Measurements from ENCODE around the gene BTRC.
"Not testable (repeated sequence)": the region's sequence is repeated elsewhere in the genome, so short reads cannot be mapped to it uniquely, and the experiment has no call there.

BTRC gene

DNA sequence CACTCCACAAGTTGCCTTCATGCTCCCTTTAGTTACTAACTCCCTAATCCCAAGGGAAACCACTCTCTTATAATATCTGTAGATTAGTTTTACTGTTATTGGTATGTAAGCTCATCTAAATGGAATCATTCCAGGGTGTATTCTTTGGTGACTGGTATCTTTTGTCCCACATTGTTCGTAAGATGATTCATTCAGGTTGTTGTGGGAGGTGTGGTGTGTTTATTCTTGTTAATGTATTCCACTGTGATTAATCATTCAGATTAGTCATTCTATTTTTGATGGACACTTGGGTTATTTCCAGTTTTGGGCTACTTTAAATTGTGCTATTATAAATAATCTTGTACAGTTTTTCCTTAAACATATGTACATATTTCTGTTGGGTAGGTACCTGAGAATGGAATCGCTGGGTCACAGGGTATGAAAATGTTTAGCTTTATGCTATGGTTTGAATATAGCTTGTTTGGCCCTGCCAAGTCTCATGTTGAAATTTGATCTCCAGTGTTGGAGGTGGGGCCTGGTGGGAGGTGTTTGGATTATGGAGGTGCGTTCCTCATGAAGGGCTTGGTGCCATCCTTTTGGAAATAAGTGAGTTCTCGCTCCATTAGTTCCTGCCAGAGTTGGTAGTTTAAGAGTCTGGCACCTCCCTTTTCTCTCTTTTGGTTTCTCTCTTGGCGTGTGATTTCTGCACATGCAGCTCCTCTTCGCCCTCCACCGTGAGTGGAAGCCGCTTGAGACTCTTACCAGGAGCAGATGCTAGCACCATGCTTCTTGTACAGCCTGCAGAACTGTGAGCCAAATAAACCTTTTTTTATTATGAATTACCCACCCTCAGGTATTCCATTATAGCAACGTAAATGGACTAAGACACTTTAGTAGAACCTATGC, 13.8 kb downstream of the BTRC start:
- H3K27me3 ChIP-seq (ENCODE audit: insufficient read depth, poor library complexity, severe bottlenecking), result no peaks in the 10 kb centered on the region
- peak overlapping the region; percentile 77 for H3K27ac ChIP-seq (ENCODE audit: poor library complexity, severe bottlenecking)
- H3K36me3 ChIP-seq (ENCODE audit: low read depth), result peaks cover 11% of the 10 kb centered on the region
- TF ChIP-seq, protein P1, sequence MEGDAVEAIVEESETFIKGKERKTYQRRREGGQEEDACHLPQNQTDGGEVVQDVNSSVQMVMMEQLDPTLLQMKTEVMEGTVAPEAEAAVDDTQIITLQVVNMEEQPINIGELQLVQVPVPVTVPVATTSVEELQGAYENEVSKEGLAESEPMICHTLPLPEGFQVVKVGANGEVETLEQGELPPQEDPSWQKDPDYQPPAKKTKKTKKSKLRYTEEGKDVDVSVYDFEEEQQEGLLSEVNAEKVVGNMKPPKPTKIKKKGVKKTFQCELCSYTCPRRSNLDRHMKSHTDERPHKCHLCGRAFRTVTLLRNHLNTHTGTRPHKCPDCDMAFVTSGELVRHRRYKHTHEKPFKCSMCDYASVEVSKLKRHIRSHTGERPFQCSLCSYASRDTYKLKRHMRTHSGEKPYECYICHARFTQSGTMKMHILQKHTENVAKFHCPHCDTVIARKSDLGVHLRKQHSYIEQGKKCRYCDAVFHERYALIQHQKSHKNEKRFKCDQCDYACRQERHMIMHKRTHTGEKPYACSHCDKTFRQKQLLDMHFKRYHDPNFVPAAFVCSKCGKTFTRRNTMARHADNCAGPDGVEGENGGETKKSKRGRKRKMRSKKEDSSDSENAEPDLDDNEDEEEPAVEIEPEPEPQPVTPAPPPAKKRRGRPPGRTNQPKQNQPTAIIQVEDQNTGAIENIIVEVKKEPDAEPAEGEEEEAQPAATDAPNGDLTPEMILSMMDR (IDR thresholded peaks at IDR 0.05; ENCODE audit: poor library complexity, severe bottlenecking), result no peak
- peak; percentile 96 for ATAC-seq (ENCODE audit: low read depth)
- peaks cover 12% of the 10 kb centered on the region for H3K4me1 ChIP-seq (ENCODE audit: insufficient read depth, poor library complexity, severe bottlenecking)
- DNase-seq (ENCODE audit: low spot score), result no peak
- no peak overlapping the region for H3K4me3 ChIP-seq (ENCODE audit: severe bottlenecking)
- H3K9me3 ChIP-seq (ENCODE audit: severe bottlenecking), result no peaks in the 10 kb centered on the region

DNA sequence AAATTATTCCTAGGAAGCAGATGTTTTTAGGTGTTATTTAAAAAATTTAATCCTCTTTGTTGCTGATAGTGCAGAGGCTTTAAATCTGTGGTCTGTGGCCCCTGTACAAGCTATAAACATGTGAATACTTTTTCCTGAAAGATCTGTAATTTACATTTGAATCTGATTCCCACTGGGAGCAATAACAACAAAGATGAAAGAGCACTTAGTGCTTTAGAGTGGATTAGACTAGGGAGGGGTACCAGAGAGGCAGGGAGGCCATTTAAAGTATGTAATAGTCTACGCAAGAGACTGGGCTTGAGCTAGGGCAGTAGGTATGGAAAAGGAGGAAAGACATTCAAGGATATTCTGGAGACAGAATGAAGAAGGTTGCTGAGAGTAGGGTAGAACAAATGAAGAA, 19.1 kb downstream of the BTRC start:
- H3K4me3 ChIP-seq (ENCODE audit: severe bottlenecking), result no peak overlapping the region
- H3K36me3 ChIP-seq (ENCODE audit: low read depth), result peaks cover 11% of the 10 kb centered on the region; the same call in 1 of the 2 replicates
- no peak for ATAC-seq (ENCODE audit: low read depth)
- H3K9me3 ChIP-seq (ENCODE audit: severe bottlenecking), result no peaks in the 10 kb centered on the region
- no peak for DNase-seq (ENCODE audit: low spot score)
- peaks cover 2% of the 10 kb centered on the region for H3K4me1 ChIP-seq (ENCODE audit: insufficient read depth, poor library complexity, severe bottlenecking)
- H3K27me3 ChIP-seq (ENCODE audit: insufficient read depth, poor library complexity, severe bottlenecking), result no peaks in the 10 kb centered on the region
- no peak overlapping the region for H3K27ac ChIP-seq (ENCODE audit: poor library complexity, severe bottlenecking)
- TF ChIP-seq, protein P1 (IDR thresholded peaks at IDR 0.05; ENCODE audit: poor library complexity, severe bottlenecking), result no peak

DNA sequence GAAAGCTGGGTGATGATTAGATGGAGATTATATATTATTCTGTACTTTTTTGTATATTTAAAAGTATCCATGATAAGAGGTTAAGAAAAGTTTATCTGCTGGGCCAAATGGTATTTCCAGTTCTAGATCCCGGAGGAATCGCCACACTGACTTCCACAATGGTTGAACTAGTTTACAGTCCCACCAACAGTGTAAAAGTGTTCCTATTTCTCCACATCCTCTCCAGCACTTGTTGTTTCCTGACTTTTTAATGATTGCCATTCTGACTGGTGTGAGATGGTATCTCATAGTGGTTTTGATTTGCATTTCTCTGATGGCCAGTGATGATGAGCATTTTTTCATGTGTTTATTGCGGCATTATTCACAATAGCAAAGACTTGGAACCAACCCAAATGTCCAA, 20.0 kb downstream of the BTRC start:
- not testable (repeated sequence) for DNase-seq (ENCODE audit: low spot score); H3K27me3 ChIP-seq (ENCODE audit: insufficient read depth, poor library complexity, severe bottlenecking); H3K36me3 ChIP-seq (ENCODE audit: low read depth); H3K4me3 ChIP-seq (ENCODE audit: severe bottlenecking); H3K9me3 ChIP-seq (ENCODE audit: severe bottlenecking); ATAC-seq (ENCODE audit: low read depth); H3K27ac ChIP-seq (ENCODE audit: poor library complexity, severe bottlenecking); H3K4me1 ChIP-seq (ENCODE audit: insufficient read depth, poor library complexity, severe bottlenecking)

DNA sequence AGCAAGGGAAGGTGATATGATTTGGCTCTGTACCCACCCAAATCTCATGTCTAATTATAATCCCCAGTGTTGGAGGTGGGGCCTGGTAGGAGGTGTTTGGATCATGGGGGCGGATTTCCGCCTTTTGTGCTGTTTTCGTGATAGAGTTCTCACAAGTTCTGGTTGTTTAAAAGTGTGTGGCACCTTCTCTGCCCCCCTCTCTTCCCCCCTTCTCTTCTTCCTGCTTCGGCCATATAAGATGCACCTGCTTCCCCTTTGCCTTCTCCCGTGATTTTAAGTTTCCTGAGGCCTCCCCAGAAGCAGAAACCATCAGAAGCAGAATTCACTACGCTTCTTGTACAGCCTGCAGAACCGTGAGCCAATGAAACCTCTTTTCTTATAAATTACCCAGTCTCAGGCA, 21.1 kb downstream of the BTRC start:
- TF ChIP-seq, protein P1 (IDR thresholded peaks at IDR 0.05; ENCODE audit: poor library complexity, severe bottlenecking), result no peak
- Histone ChIP-seq H3K27me3 (ENCODE audit: insufficient read depth, poor library complexity, severe bottlenecking) (no peaks in the 10 kb centered on the region), H3K4me1 (ENCODE audit: insufficient read depth, poor library complexity, severe bottlenecking) (peaks cover 8% of the 10 kb centered on the region), H3K9me3 (ENCODE audit: severe bottlenecking) (no peaks in the 10 kb centered on the region), H3K36me3 (ENCODE audit: low read depth) (no peaks in the 10 kb centered on the region), H3K4me3 (ENCODE audit: severe bottlenecking) (no peak overlapping the region), H3K27ac (ENCODE audit: poor library complexity, severe bottlenecking) (no peak overlapping the region)
- DNase-seq (ENCODE audit: low spot score) (no peak), ATAC-seq (ENCODE audit: low read depth) (no peak)

DNA sequence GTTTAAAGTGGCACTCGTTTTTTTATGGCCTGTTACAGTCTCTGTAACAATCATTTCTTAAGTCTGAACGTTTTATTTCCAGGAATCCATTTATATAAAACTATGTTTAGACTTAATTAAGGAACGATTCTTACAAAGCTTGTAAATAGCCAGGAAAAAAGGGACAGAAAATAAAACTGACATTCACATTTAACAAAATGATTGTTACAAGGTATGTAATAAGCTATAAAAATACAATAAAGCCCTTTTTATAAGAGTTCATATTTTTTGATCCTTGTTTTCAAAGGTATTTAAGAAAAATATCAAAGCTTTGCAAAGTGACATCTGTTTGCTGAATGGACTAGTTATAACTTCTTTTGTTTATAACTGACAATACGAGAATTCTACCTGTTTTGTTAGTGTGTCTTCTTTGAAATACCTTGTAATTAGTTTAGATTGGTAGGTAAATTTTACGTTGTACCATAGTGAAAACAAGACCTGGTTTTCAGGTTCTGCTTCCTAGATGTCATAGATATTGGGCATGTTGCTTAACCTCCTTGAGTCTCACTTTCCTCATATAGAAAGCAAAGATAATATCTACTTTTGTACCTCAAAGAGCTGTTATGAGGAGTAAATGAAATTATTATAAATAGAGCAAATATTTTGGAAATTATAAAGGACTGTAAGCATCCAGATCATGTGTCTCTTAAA, 25.8 kb downstream of the BTRC start:
- Histone ChIP-seq H3K4me3 (ENCODE audit: severe bottlenecking) (no peak overlapping the region), H3K27ac (ENCODE audit: poor library complexity, severe bottlenecking) (peak overlapping the region; percentile 46), H3K9me3 (ENCODE audit: severe bottlenecking) (no peaks in the 10 kb centered on the region), H3K27me3 (ENCODE audit: insufficient read depth, poor library complexity, severe bottlenecking) (no peaks in the 10 kb centered on the region), H3K4me1 (ENCODE audit: insufficient read depth, poor library complexity, severe bottlenecking) (peaks cover 19% of the 10 kb centered on the region), H3K36me3 (ENCODE audit: low read depth) (no peaks in the 10 kb centered on the region)
- TF ChIP-seq, protein P1 (IDR thresholded peaks at IDR 0.05; ENCODE audit: poor library complexity, severe bottlenecking), result no peak
- no peak for DNase-seq (ENCODE audit: low spot score)
- ATAC-seq (ENCODE audit: low read depth), result no peak; the same call in 2 of the 3 replicates

Data from RWPE2 (cell line).